ES-I3 (cell line): ENCODE results near the gene DENND11.

Experiments
- H3K36me3 ChIP-seq: 2 replicates; pipeline ENCODE4 v1.6.1; 2013; ENCODE audit warnings: mild to moderate bottlenecking, low read length, control low read depth, moderate library complexity; ENCODE audit not compliant: insufficient read depth
- H3K4me1 ChIP-seq: 2 replicates; pipeline ENCODE4 v1.6.1; 2013; ENCODE audit warnings: mild to moderate bottlenecking, control low read depth, low read length; ENCODE audit not compliant: insufficient read depth
- H3K9ac ChIP-seq: 2 replicates; pipeline ENCODE4 v1.6.1; 2013; ENCODE audit warnings: low read depth, mild to moderate bottlenecking, low read length, moderate library complexity
- H3K9me3 ChIP-seq: 2 replicates; pipeline ENCODE4 v1.6.1; 2013; ENCODE audit warnings: mild to moderate bottlenecking, low read length, moderate library complexity; ENCODE audit not compliant: control insufficient read depth, insufficient read depth

DENND11 gene

DNA sequence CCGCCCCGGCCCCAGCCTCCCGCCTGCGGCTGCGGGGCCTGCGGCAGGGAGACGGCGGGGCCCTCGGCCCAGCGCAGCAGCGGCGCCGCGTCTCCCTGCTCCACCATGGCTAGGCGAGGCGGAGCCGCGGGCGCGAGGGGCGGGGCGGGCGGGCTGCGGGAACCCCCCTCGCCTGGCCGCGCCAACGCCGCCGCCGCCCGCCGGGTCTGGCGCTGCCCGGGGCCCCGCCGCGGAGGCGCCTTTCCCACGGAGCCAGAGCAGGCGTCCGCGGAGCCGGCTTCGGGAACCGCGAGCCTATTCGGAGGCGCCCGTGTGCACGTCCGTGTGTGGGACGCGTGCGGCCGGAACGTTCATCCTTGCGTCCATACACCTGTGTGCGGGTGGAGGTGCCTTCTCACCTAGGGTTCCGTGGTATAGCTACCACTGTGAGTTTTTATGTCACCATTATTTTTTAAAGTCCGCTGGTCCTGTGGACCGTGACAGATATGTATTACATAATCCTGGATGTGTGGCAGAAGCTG, at the start of gene DENND11:
Gene DENND11 (minus strand): TSS at position 120 of the 521 bp plus-strand sequence. CDS start 13 bp downstream, at position 107.
- H3K9ac ChIP-seq: peak within 1 kb of the TSS; percentile 59
- H3K36me3 ChIP-seq: no peaks in the 10 kb centered on the region
- no peaks in the 10 kb centered on the region for H3K9me3 ChIP-seq
- peaks cover 14% of the 10 kb centered on the region for H3K4me1 ChIP-seq

DNA sequence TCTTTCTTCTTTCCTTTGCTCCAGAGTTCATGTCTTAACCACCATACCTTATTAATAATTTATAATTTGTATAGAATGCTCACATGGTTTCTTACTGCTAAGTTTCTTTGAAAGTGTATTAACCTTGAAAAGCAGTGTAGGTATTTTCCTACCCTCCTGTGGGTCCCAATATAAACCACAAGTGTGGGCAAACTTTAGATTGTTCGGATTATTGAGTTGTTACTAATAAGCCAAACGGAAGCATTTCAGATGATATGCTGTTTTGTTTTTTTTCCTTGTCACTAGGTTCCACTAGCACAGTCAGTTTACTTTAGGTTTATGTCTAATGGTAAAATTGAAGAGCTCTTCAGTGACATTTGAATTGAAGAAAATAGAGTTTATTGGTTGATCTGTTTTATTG, 46.4 kb upstream of the DENND11 start:
- peaks cover 18% of the 10 kb centered on the region for H3K9me3 ChIP-seq
- H3K36me3 ChIP-seq: peaks cover 41% of the 10 kb centered on the region
- H3K4me1 ChIP-seq: no peaks in the 10 kb centered on the region
- H3K9ac ChIP-seq: no peak overlapping the region

- no peak overlapping the region for H3K9ac ChIP-seq
- H3K36me3 ChIP-seq: peaks cover 32% of the 10 kb centered on the region
- no peaks in the 10 kb centered on the region for H3K4me1 ChIP-seq
- peaks cover 6% of the 10 kb centered on the region; the same call in 1 of the 2 replicates for H3K9me3 ChIP-seq
These were observed 42.2 kb upstream of the DENND11 start for GRCh38 chr7:141744131-141744530.

DNA sequence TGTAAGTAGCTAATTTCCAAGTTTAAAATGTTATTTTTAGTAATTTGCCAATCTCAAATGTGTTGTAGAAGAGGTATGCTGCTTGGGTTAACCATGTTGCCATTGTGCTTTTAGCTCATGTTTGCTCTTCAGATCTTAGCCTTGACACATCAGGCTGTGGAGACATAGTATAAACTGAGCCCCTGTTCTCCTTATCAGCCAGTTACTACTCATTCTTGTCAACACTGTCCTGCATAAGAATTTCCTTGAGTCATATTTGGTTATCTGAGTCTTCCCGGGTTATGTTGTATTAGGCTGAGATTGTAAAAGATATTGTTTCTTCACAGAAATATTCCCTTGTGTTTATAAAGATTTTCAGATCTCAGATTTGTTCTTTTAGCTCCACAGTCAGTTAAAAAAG, 40.3 kb upstream of the DENND11 start:
- no peaks in the 10 kb centered on the region for H3K4me1 ChIP-seq
- no peaks in the 10 kb centered on the region for H3K9me3 ChIP-seq
- H3K9ac ChIP-seq: no peak overlapping the region
- H3K36me3 ChIP-seq: peaks cover 22% of the 10 kb centered on the region

GRCh38 chr7:141739250-141739649, 37.3 kb upstream of the DENND11 start:
- no peaks in the 10 kb centered on the region for H3K9me3 ChIP-seq
- H3K9ac ChIP-seq: peak overlapping the region; percentile 83
- H3K36me3 ChIP-seq: peaks cover 22% of the 10 kb centered on the region
- H3K4me1 ChIP-seq: no peaks in the 10 kb centered on the region

DNA sequence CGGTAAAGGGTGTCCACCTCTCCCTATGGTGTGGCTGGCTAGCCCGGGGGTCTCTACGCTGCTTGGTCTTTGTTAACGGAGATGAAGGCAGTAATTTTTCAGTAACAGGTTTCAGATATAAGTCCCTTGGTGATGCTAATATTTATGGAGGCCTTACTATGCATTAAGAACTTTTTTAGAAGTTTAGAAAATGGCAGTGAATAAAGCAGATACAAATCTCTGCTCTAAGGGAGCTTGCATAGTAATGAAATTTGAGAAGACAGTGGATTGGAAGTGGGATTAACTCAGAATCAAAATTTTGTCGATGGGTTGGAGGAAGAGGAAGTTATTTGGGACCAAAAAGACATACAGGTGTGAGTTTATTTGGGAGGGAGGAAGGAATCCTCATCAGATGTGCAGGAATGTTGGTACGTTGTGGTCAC, 36.6 kb upstream of the DENND11 start:
- H3K4me1 ChIP-seq: no peaks in the 10 kb centered on the region
- H3K9ac ChIP-seq: peak overlapping the region; percentile 83
- H3K36me3 ChIP-seq: peaks cover 16% of the 10 kb centered on the region
- no peaks in the 10 kb centered on the region for H3K9me3 ChIP-seq

- Histone ChIP-seq H3K36me3 (peaks cover 10% of the 10 kb centered on the region), H3K9me3 (no peaks in the 10 kb centered on the region), H3K4me1 (no peaks in the 10 kb centered on the region), H3K9ac (peak within 1 kb of the TSS; percentile 83)
These were observed 36.0 kb upstream of the DENND11 start, which contains the start of gene SSBP1 for GRCh38 chr7:141737836-141738591. Gene SSBP1, plus strand, starts transcription at chr7:141738358. Its CDS starts 809 bp downstream, at chr7:141739167.

DNA sequence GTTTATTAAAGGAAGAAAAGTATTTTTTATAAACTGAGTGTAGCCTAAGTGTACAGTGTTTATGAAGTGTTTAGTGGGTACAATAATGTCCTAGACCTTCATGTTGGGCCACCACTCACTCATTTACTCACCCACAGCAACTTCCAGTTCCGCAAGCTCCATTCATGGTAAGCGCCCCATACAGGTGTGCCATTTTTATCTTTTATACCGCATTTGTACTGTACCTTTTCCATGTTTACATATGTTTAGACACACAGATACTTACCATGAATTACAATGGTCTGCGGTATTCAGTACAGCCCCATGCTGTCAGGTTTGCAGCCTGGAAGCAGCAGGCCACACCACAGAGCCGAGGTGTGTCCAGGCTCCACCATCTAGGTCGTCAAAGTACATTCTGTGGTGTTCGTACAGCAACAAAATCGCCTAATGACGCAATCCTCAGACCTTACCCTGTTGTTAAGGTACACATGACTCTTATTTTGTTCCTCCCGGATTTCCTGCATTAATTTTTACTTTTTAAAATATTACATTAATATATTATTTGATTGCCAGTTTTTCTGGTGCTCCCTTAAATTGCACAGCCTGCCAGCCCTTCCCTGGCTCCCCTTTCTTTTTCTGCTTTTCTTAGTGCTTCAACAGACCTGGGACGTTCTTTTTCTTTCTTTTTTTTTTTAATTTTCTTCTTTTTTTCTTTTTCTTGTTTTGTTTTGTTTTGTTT, 35.3 kb upstream of the DENND11 start:
- peaks cover 7% of the 10 kb centered on the region for H3K36me3 ChIP-seq
- no peaks in the 10 kb centered on the region for H3K9me3 ChIP-seq
- H3K9ac ChIP-seq: peak overlapping the region; percentile 70; the same call in 1 of the 2 replicates
- no peaks in the 10 kb centered on the region for H3K4me1 ChIP-seq

GRCh38 chr7:141731476-141732149, 29.6 kb upstream of the DENND11 start:
- H3K4me1 ChIP-seq: no peaks in the 10 kb centered on the region
- no peaks in the 10 kb centered on the region for H3K9me3 ChIP-seq
- H3K36me3 ChIP-seq: no peaks in the 10 kb centered on the region
- no peak overlapping the region for H3K9ac ChIP-seq

DNA sequence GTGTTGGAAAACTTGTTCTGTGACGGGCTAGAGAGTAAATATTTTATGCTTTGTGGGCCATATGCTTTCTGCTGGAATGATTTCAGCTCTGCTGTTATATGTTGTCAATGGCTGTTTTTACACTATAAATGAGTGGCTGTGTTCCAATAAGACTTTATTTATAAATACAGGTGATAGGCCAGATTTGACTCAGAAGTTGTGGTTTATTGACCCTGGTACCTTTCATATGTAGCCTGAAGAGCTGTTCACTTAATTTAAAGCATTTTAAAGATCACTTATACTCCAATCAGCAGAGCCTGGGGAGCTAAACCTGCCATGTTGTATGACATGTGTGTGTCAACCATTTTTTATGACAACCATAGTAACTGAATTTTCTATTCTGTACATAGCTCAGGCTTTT, 27.1 kb upstream of the DENND11 start:
- Histone ChIP-seq H3K9ac (no peak overlapping the region), H3K4me1 (no peaks in the 10 kb centered on the region), H3K9me3 (no peaks in the 10 kb centered on the region), H3K36me3 (no peaks in the 10 kb centered on the region)

DNA sequence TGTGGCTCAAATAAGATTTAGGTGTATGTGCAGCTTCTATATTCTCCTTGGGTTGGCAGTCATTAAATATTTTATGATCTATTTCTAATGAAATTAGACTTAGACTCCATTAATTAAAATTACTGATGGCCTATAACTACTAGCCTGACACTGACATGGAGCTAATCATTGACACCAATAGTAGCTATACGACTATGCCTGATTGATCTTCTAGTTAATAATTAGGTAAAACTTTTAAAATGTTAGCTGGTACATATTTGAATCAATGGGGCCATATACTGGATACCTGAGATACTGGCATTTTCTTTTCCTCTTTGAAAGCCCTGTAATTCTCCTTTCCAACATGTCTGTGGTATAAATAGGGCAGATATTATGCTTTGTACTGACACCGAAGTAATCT, 20.6 kb upstream of the DENND11 start:
- Histone ChIP-seq H3K9ac (no peak overlapping the region), H3K9me3 (no peaks in the 10 kb centered on the region), H3K36me3 (no peaks in the 10 kb centered on the region), H3K4me1 (no peaks in the 10 kb centered on the region)

DNA sequence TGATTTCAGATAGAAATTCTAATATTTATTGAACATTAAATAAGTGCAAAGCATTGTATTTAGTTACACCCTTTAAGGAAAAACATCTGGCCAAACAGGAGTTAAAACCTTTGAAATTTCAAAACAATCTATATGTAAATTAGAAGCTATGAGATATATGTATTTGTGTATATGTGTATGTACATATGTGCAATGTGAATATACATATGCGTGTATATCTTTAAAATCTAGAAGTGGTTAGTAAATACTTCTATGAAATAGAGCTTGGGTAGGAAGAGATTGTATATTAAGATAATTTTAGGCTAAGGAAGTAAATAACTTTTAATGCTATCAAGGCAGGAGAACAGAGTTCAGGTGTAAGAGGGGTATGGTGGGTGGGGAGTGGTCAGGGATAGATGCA, 15.5 kb upstream of the DENND11 start:
- H3K9me3 ChIP-seq: no peaks in the 10 kb centered on the region
- H3K36me3 ChIP-seq: no peaks in the 10 kb centered on the region
- H3K4me1 ChIP-seq: no peaks in the 10 kb centered on the region
- no peak overlapping the region for H3K9ac ChIP-seq

DNA sequence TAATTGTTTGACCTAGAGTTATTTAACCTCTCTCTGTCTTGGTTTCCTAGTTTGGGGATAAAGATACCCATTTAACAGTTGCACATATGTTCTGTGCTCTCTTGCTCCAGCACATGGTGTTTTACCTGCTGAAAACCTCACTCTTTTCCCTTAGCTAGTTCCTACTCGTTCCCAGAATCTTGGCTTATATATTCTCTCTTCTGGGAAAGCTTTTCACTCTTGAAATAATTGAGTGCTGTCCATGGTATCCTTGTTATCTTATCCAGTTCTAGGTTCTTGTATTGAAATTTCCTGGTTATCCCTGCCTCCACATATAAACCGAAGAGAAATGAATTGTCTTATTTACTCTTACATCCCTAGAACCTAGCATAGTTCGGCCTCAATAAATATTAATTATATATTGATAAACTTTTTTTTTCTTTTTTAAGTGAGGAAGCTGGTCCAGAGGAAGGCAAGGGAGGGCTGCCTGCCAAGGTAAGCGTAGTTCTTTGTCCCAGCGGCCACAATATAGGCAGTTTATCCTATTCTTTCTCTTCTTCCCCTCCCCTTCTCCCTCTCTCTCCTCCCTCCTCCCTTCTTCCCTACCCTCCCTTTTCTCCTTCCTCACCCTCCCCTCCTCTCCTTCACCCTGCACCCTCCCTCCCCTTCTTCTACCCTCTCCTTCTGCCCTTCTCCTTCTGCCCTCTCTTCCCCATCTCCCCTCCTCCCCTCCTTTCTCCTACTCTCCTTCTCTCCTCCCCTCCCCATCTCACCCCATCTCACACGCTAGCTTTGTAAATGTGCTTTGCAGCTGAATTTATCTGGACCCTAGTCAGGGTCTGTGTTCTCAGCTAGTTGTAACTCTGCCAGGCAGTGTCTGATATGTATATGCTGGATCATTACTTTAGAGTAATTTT, 14.1 kb upstream of the DENND11 start:
- Histone ChIP-seq H3K9ac (no peak overlapping the region), H3K4me1 (peaks cover 4% of the 10 kb centered on the region; the same call in 1 of the 2 replicates), H3K36me3 (no peaks in the 10 kb centered on the region), H3K9me3 (no peaks in the 10 kb centered on the region)
